Calu3 (cell line): ENCODE data around the gene NOPCHAP1. TPM values are rescaled to one million over a fixed set of nuclear protein-coding genes. Genes with fewer than 3 reads are reported as not detected.
A peak's percentile ranks its signal among the peaks of the same experiment; 100 is the strongest.

Experiments
- BruUV-seq: library from RNA; stranded (reverse); fragments of 400-500 nt; replicated peaks from 2 replicates; lab custom pipeline; 2021; lab: Mats Ljungman, UMichigan
- CTCF ChIA-PET: fragments of 300-600 bp; sonication (Branson Sonifier 250); formaldehyde crosslinking; loops from one replicate; lab custom pipeline; 2022; ENCODE audit warnings: antibody characterized with exemption; lab: Charles Lee
- DNase-seq: peaks from one replicate; pipeline ENCODE4 v3.0.0; 2022
- H3K27ac Mint-ChIP-seq: one replicate; pipeline ENCODE4 v1.8.0; 2022; ENCODE audit warnings: mixed read lengths; ENCODE audit not compliant: unreplicated experiment
- H3K27me3 Mint-ChIP-seq: one replicate; pipeline ENCODE4 v1.8.0; 2022; ENCODE audit warnings: mixed read lengths; ENCODE audit not compliant: unreplicated experiment
- H3K36me3 Mint-ChIP-seq: one replicate; pipeline ENCODE4 v1.8.0; 2022; ENCODE audit warnings: mild to moderate bottlenecking, moderate library complexity, mixed read lengths; ENCODE audit not compliant: insufficient read depth, unreplicated experiment
- H3K4me1 Mint-ChIP-seq: one replicate; pipeline ENCODE4 v1.8.0; 2022; ENCODE audit warnings: mild to moderate bottlenecking, low read depth, mixed read lengths; ENCODE audit not compliant: unreplicated experiment
- H3K4me3 Mint-ChIP-seq: one replicate; pipeline ENCODE4 v1.8.0; 2022; ENCODE audit warnings: mild to moderate bottlenecking, low read depth, moderate library complexity, mixed read lengths; ENCODE audit not compliant: unreplicated experiment
- H3K9me3 Mint-ChIP-seq: one replicate; pipeline ENCODE4 v1.8.0; 2022; ENCODE audit warnings: low read depth, mixed read lengths; ENCODE audit not compliant: unreplicated experiment
- CTCF ChIP-seq: fragments of 200-600 bp; IDR thresholded peaks from one replicate; pipeline ENCODE4 v1.8.0; 2022; ENCODE audit warnings: antibody characterized with exemption; ENCODE audit not compliant: unreplicated experiment
- intact Hi-C: fragments of 100-400 bp; cut with micrococcal nuclease; formaldehyde crosslinking; loops from one replicate; pipeline ENCODE4 v1.10.0; 2022; ENCODE audit not compliant: unreplicated experiment
- total RNA-seq: library from RNA; stranded (reverse); gene quantifications from 2 replicates; pipeline ENCODE4 v1.2.3, GENCODE V29; 2022

Gene NOPCHAP1
- total RNA-seq, 1 experiment from 2014 or later, result 22.4 TPM

GRCh38 chr12:105030820-105031807 lies 45.0 kb downstream of the NOPCHAP1 start:
- CTCF ChIA-PET, result interaction anchor here (1.1 kb wide), 1 partner anchor 9 kb away, joined by 5 read pairs; no protein-coding TSS in a partner anchor
- no peaks in the 10 kb centered on the region for H3K27me3 Mint-ChIP-seq
- peaks cover 21% of the 10 kb centered on the region for H3K36me3 Mint-ChIP-seq
- peaks cover 15% of the 10 kb centered on the region for H3K4me1 Mint-ChIP-seq
- no peak for TF ChIP-seq CTCF
- no TSS peak for BruUV-seq
- DNase-seq, result no peak
- no peaks in the 10 kb centered on the region for H3K9me3 Mint-ChIP-seq
- H3K4me3 Mint-ChIP-seq, result peak overlapping the region; percentile 1
- intact Hi-C loops, result no loop called here
- H3K27ac Mint-ChIP-seq, result peak overlapping the region; percentile 23

DNA sequence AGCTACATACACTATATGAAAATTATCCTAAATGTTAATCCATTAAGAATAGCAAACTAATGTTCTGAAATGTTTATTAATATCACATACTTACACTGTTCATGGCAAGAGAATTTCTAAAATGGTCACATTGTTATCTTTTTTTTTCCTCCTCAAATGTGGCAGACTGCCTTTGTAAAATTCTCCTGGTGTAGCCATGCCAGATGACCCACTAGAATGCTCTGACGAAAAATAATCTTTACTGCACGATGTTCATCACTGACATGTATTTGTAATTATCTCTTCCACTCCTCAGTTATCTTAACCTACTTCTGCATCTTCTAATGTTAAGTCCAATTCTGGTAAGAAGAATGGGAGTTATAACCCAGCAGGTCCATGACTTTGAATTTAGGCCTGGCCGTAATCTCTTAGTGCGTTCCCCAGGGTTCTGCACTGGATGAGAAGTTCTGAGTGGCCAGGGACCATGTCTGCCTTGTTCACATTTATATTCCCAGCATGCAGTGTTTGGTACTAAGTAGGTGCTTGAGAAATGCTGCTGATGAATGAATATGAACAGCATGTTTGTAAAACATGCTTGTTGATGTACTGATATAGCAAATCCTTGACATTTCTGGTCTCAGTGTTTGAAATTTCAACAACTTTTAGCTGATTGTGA lies 46.7 kb downstream of the NOPCHAP1 start:
- H3K4me1 Mint-ChIP-seq, result peaks cover 26% of the 10 kb centered on the region
- BruUV-seq, result no TSS peak
- H3K4me3 Mint-ChIP-seq, result no peak overlapping the region
- CTCF ChIA-PET, result interaction anchor here (0.7 to 1.2 kb wide), 2 partner anchors 12 to 69 kb away, joined by 3 to 5 read pairs; no protein-coding TSS in a partner anchor
- no peak overlapping the region for H3K27ac Mint-ChIP-seq
- intact Hi-C loops, result no loop called here
- no peak for TF ChIP-seq CTCF
- H3K9me3 Mint-ChIP-seq, result no peaks in the 10 kb centered on the region
- DNase-seq, result no peak
- H3K27me3 Mint-ChIP-seq, result no peaks in the 10 kb centered on the region
- H3K36me3 Mint-ChIP-seq, result peaks cover 21% of the 10 kb centered on the region

GRCh38 chr12:105033851-105034250 lies 47.7 kb downstream of the NOPCHAP1 start:
- CTCF ChIA-PET, result interaction anchor here (0.6 to 0.7 kb wide), 2 partner anchors 35 to 1861 kb away, joined by 3 to 8 read pairs; no protein-coding TSS in a partner anchor
- no peaks in the 10 kb centered on the region for H3K9me3 Mint-ChIP-seq
- no peaks in the 10 kb centered on the region for H3K27me3 Mint-ChIP-seq
- H3K36me3 Mint-ChIP-seq, result peaks cover 27% of the 10 kb centered on the region
- no peak overlapping the region for H3K27ac Mint-ChIP-seq
- BruUV-seq, result no TSS peak
- DNase-seq, result no peak
- H3K4me1 Mint-ChIP-seq, result peaks cover 33% of the 10 kb centered on the region
- intact Hi-C loops, result no loop called here
- H3K4me3 Mint-ChIP-seq, result no peak overlapping the region
- TF ChIP-seq CTCF, result no peak

Other genes starting within 250 kb of the NOPCHAP1 start
- 41.5 and 48.1 TPM in 2 replicates for gene SLC41A2, start 28.0 kb upstream of the NOPCHAP1 start, total RNA-seq
- 16.3 and 19.3 TPM in 2 replicates for gene ALDH1L2, start 98.1 kb downstream of the NOPCHAP1 start, total RNA-seq
- 70.1 and 73.0 TPM in 2 replicates for gene WASHC4, start 121.4 kb downstream of the NOPCHAP1 start, total RNA-seq
- 35.9 and 45.8 TPM in 2 replicates for gene APPL2, start 249.9 kb downstream of the NOPCHAP1 start, total RNA-seq